H7 (cell line): ENCODE data around the gene SMAD2. TPM values are rescaled to one million over a fixed set of nuclear protein-coding genes. Genes with fewer than 3 reads are reported as not detected.

Experiments
- DNase-seq: peaks from one replicate; pipeline ENCODE4 v3.0.0; 2012
- H3K27me3 ChIP-seq: 2 replicates; pipeline ENCODE4 v1.6.0; 2011; ENCODE audit warnings: mild to moderate bottlenecking, low read length; ENCODE audit not compliant: control insufficient read depth, insufficient read depth
- H3K36me3 ChIP-seq: replicated peaks from 2 replicates; pipeline ENCODE4 v1.5.1; 2011; ENCODE audit warnings: low read length; ENCODE audit not compliant: control insufficient read depth, insufficient read depth
- H3K4me3 ChIP-seq: 2 replicates; pipeline ENCODE4 v1.5.1; 2011; ENCODE audit warnings: low read depth, mild to moderate bottlenecking, control low read depth, low read length, moderate library complexity; ENCODE audit not compliant: insufficient read depth
- total RNA-seq: library from RNA; depleted of rRNA; stranded (reverse); fragments of >200 nt; shearing (Covaris generic); gene quantifications from 2 replicates; pipeline ENCODE4 v1.2.3, GENCODE V29; 2014

Gene SMAD2
- total RNA-seq, 1 experiment from 2014 or later: 63.3 TPM

GRCh38 chr18:47895565-47896250, 34.8 kb downstream of the SMAD2 start:
- Histone ChIP-seq H3K36me3 (peaks cover 1% of the 10 kb centered on the region), H3K4me3 (no peak overlapping the region), H3K27me3 (no peaks in the 10 kb centered on the region)
- DNase-seq: no peak

DNA sequence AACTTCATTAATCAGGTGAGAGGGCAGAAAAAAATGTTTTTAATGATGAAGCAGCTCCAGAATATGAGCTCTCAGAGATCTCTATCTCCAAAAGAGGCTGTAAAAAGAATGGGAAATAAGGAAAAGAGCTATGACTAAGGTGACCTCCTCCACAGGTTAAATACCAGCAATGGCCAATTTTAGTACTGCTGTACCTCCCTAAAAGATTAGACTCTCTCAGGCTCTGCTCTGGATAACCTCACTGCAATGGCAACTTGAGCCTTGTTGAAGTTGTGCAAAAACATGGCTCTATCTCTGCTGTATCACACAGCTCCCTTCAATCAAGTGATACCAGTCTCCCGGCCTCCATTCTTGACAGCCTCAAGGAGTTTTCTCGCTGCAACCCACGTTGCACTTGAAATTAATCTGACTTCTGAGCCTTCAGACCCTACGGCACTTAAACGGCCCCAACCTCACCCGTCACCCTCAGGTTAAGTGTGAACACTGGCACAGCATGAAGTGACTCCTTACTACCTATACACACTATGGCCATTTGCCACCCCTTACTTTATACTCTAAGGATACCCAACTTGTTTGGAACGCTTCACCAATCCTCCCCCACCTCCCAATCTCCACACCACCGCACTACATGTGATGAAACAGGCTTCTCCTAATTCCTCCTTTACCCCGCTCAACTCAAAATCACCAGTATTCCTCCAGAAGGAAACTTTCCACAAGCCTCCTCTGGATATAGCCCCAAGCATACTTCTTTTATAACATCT, 36.3 kb downstream of the SMAD2 start:
- no peak overlapping the region for H3K4me3 ChIP-seq
- DNase-seq: no peak
- H3K27me3 ChIP-seq: no peaks in the 10 kb centered on the region
- H3K36me3 ChIP-seq: peaks cover 1% of the 10 kb centered on the region

DNA sequence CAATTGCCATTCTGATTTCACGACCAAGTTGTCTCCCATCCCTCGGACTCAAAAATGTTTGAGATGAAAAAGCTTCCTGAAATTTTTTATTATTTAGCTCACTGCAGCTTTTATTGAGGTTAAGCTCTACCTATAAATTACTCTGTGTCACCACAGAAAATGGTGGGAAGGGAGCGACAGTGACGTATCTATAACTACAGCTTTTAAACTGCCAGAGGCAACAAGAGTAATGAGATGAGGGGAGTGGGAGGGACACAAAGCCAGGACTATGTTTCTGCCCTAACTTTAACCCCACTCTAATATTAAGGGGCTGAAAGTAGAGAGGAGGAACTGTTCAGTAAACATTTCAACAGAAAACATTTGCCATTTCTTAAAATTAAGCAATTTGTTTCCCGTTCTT, 37.4 kb downstream of the SMAD2 start:
- no peak for DNase-seq
- H3K27me3 ChIP-seq: no peaks in the 10 kb centered on the region
- H3K4me3 ChIP-seq: no peak overlapping the region
- H3K36me3 ChIP-seq: peaks cover 1% of the 10 kb centered on the region

DNA sequence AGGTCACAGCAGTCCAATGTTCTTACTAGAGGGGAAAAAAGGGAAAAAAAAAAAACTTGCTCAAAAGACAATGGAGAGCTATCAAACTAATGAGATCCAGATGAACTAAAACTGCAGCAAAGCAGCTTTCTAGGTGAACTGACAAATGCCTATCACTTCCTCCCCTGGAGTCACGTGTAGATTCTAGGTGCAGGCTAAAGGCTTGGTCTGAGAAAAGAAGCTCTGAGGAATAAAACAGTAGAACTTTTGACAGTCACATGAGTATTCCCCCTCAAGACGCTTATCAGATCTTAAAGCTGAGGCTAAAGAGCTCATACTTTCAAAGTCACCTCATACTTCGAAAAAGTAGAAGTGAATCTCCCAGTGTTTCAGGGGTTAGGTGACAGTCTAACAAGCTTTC, 42.3 kb downstream of the SMAD2 start:
- peaks cover 2% of the 10 kb centered on the region for H3K36me3 ChIP-seq
- H3K4me3 ChIP-seq: no peak overlapping the region
- no peaks in the 10 kb centered on the region for H3K27me3 ChIP-seq
- DNase-seq: no peak

DNA sequence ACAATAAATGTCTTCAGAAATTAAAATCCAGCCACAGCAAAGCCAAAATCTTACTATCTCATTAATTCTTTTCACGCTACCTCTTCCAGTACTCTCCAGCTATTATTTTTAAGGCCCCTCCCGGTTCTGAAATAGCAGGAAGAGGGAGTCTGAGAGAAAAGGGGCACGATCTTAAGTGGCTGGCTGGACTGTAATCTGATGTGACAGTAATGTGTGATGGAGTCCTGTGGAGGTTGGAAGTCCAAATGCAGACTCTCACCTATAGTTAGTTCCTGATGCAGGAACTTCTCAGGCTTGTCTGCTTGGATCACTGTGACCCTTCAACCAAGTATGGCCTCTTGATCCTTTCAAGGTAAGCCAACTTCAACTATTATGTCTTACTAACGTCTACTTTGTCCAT, 43.2 kb downstream of the SMAD2 start:
- peaks cover 2% of the 10 kb centered on the region for H3K36me3 ChIP-seq
- H3K27me3 ChIP-seq: no peaks in the 10 kb centered on the region
- no peak overlapping the region for H3K4me3 ChIP-seq

GRCh38 chr18:47883771-47884413, 46.6 kb downstream of the SMAD2 start:
- H3K36me3 ChIP-seq: peaks cover 5% of the 10 kb centered on the region
- H3K27me3 ChIP-seq: no peaks in the 10 kb centered on the region

More for the DNA sequence above, 43.2 kb downstream of the SMAD2 start:
- DNase-seq: no peak

GRCh38 chr18:47882641-47883040, 47.8 kb downstream of the SMAD2 start:
- Histone ChIP-seq H3K27me3 (no peaks in the 10 kb centered on the region), H3K4me3 (no peak overlapping the region), H3K36me3 (peaks cover 5% of the 10 kb centered on the region)
- no peak for DNase-seq

More at GRCh38 chr18:47883771-47884413, 46.6 kb downstream of the SMAD2 start:
- H3K4me3 ChIP-seq: no peak overlapping the region
- DNase-seq: no peak

DNA sequence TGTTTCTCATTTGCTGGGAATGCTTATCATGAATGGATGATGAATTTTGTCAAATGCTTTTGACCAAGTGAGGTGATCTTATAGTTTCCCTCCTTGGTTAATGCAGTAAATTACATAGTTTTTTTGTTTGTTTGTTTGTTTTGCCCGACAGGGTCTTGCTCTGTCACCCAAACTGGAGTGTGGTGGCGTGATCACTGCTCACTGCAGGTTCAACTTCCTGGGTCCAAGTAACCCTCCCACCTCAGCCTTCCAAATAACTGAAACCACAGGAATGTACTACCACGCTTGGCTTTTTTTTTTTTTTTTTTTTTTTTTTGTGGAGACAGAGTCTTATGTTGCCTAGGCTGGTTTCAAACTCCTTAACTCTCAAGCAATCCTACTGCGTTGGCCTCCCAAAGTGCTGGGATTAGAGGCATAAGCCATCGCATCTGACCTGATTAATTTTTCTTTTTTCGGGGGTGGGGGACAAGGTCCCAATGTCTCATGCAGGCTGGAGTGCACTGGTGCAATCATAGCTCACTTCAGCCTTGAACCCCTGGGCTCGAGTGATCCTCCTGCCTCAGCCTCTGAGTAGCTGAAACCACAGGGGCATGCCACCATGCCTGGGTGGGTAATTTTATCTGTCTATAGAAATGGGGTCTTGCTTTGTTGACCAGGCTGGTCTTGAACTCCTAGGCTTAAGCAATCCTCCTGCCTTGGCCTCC, 48.6 kb downstream of the SMAD2 start:
- peaks cover 5% of the 10 kb centered on the region; the same call in 1 of the 2 replicates for H3K36me3 ChIP-seq
- H3K27me3 ChIP-seq: no peaks in the 10 kb centered on the region
- H3K4me3 ChIP-seq: no peak overlapping the region
- no peak for DNase-seq

GRCh38 chr18:47881042-47881441, 49.4 kb downstream of the SMAD2 start:
- H3K36me3 ChIP-seq: peaks cover 5% of the 10 kb centered on the region; the same call in 1 of the 2 replicates
- no peak overlapping the region for H3K4me3 ChIP-seq
- no peak for DNase-seq
- H3K27me3 ChIP-seq: no peaks in the 10 kb centered on the region

GRCh38 chr18:47877892-47878291, 52.6 kb downstream of the SMAD2 start:
- Histone ChIP-seq H3K4me3 (no peak overlapping the region), H3K27me3 (no peaks in the 10 kb centered on the region), H3K36me3 (peaks cover 3% of the 10 kb centered on the region; the same call in 1 of the 2 replicates)
- DNase-seq: no peak

DNA sequence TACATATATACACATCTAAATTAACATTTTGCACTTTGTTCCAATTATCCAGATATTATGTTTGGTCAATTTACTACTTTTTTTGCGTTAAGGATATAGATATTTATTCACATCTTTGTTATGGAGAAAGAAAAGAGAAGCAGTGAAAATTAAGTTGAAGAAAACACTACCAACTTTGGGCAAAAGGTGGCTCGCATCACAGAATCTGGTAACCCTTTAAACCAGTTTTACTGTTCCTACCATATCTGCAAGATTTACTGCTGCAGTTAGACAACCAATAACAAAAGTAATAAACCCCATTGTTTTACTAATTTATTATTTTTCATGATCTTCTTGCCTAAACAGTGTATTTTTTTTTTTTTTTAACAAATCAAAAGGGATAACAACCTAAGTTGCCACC, 53.6 kb downstream of the SMAD2 start:
- no peak overlapping the region for H3K4me3 ChIP-seq
- H3K27me3 ChIP-seq: no peaks in the 10 kb centered on the region
- H3K36me3 ChIP-seq: peaks cover 3% of the 10 kb centered on the region; the same call in 1 of the 2 replicates
- DNase-seq: no peak

DNA sequence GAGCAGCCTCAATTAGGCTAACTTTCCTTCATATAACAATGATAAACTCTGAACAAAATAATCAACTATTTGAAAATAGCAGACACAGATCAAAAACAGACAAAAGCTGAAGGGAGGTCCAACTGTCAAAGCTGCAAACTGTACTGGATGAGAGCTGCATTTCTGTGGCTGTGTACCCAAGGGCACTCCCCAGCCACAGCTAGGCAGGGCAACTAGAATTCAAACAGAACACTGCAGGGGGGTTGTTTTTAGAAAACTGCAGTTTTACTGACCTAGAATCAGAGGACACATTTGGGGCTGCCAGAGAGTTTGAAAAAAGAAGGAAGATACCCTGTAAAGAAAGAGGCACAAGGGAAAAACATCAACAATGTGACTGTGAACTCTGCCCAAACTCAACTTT, 56.8 kb downstream of the SMAD2 start:
- Histone ChIP-seq H3K36me3 (no peaks in the 10 kb centered on the region; the same call in 1 of the 2 replicates), H3K4me3 (no peak overlapping the region), H3K27me3 (no peaks in the 10 kb centered on the region)
- DNase-seq: no peak

DNA sequence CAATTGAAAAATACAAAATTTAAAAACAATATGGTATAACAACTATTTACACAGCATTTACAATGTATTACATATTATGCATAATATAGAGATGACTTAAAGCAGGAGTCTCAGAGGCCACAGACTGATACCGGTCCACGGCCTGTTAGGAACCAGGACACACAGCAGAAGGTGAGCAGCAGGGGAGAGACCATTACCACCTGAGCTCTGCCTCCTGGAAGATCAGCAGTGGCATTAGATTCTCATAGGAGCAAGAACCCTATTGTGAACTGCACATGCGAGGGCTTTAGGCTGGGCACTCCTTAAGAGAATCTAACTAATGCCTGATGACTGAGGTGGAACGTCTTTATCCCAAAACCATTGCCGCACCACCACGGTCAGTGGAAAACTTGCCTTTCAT, 58.0 kb downstream of the SMAD2 start:
- H3K4me3 ChIP-seq: no peak overlapping the region
- DNase-seq: no peak
- H3K36me3 ChIP-seq: no peaks in the 10 kb centered on the region; the same call in none of the 2 replicates
- no peaks in the 10 kb centered on the region for H3K27me3 ChIP-seq

DNA sequence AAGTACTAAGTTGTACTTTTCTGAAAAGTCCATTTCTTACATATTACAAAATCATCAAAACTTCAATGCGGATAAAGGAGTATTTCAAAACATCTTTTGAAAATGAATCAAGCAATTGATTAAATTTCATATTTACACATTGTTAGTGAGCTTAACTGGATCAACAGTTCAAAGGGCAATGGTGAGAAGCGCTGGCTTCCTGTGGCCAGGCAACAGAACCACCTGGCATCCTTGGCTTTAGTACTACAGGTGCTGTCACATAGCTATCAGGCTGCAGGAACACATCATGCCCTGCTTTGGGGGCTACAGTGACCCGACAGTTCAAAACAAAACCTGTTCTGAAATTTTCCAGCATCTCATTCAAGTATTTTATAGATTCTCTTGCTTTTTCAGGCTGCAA, 59.2 kb downstream of the SMAD2 start:
- DNase-seq: no peak
- H3K27me3 ChIP-seq: no peaks in the 10 kb centered on the region
- H3K36me3 ChIP-seq: no peaks in the 10 kb centered on the region; the same call in none of the 2 replicates
- no peak overlapping the region for H3K4me3 ChIP-seq
